NCI-H2107 (cell line): ENCODE data around the gene PRF1.

Source experiments
- DNase-seq: peaks from one replicate; lab custom pipeline; 2025; lab: John Stamatoyannopoulos, UW

The PRF1 gene

GRCh38 chr10:70560511-70560941 is 42.0 kb downstream of the PRF1 start:
- no peak for DNase-seq

GRCh38 chr10:70559861-70560260 is 42.7 kb downstream of the PRF1 start:
- no peak for DNase-seq

GRCh38 chr10:70558871-70559810 is 43.4 kb downstream of the PRF1 start:
- DNase-seq: no peak

GRCh38 chr10:70558295-70558694 is 44.2 kb downstream of the PRF1 start:
- DNase-seq: no peak

GRCh38 chr10:70557876-70558275 is 44.7 kb downstream of the PRF1 start:
- no peak for DNase-seq

- no peak for DNase-seq
Measured at GRCh38 chr10:70557086-70557845, 45.3 kb downstream of the PRF1 start.

- no peak for DNase-seq
Measured at GRCh38 chr10:70555371-70555770, 47.2 kb downstream of the PRF1 start.

GRCh38 chr10:70552586-70552985 is 50.0 kb downstream of the PRF1 start:
- no peak for DNase-seq

GRCh38 chr10:70551971-70552422 is 50.5 kb downstream of the PRF1 start:
- DNase-seq: no peak

- no peak for DNase-seq
Measured at GRCh38 chr10:70551466-70551865, 51.1 kb downstream of the PRF1 start.

- DNase-seq: no peak
Measured at GRCh38 chr10:70550459-70550858, 52.1 kb downstream of the PRF1 start.

- peak; percentile 11 for DNase-seq
Measured at GRCh38 chr10:70549962-70550458, 52.5 kb downstream of the PRF1 start.

GRCh38 chr10:70549351-70549961 is 53.1 kb downstream of the PRF1 start:
- no peak for DNase-seq
